Dedifferentiated amniotic fluid mesenchymal stem cell (primary cell): Measurements from ENCODE around the gene ZNF593OS.

Experiments used
- DNase-seq: peaks from one replicate; pipeline ENCODE4 v3.0.0-alpha.2; 2016; ENCODE audit errors: extremely low spot score

ZNF593OS gene

GRCh38 chr1:26184086-26184485 lies 12.5 kb upstream of the ZNF593OS start:
- no peak for DNase-seq

- no peak for DNase-seq
These were observed 10.7 kb upstream of the ZNF593OS start for GRCh38 chr1:26182383-26182696.

- DNase-seq: no peak
These were observed 10.2 kb upstream of the ZNF593OS start for GRCh38 chr1:26181586-26182382.

GRCh38 chr1:26180010-26180506 lies 8.4 kb upstream of the ZNF593OS start:
- no peak for DNase-seq

GRCh38 chr1:26177182-26177684 lies 5.6 kb upstream of the ZNF593OS start, which contains the start of gene CNKSR1:
CNKSR1 (plus strand) TSS chr1:26177491; CDS start chr1:26177548, 57 bp downstream.
- DNase-seq: no peak

GRCh38 chr1:26175346-26175745 lies 3.7 kb upstream of the ZNF593OS start:
- no peak for DNase-seq

GRCh38 chr1:26170472-26170821 lies 1.2 kb downstream of the ZNF593OS start:
- no peak for DNase-seq

- peak; percentile 86 for DNase-seq
These were observed 1.8 kb downstream of the ZNF593OS start, which contains the start of gene ZNF593 for GRCh38 chr1:26169669-26170471. ZNF593 (plus strand) TSS chr1:26169908; CDS start chr1:26169984, 76 bp downstream.

- DNase-seq: no peak
These were observed 2.5 kb downstream of the ZNF593OS start for GRCh38 chr1:26169198-26169554.

GRCh38 chr1:26168410-26169197 lies 3.0 kb downstream of the ZNF593OS start, which contains the start of gene C1orf232:
C1orf232 (minus strand) TSS chr1:26168963; CDS start chr1:26168499, 464 bp downstream.
- DNase-seq: no peak

GRCh38 chr1:26166719-26167281 lies 4.8 kb downstream of the ZNF593OS start:
- DNase-seq: no peak

GRCh38 chr1:26164861-26165842 lies 6.5 kb downstream of the ZNF593OS start:
- no peak for DNase-seq

- no peak for DNase-seq
These were observed 7.4 kb downstream of the ZNF593OS start for GRCh38 chr1:26164036-26164860.

GRCh38 chr1:26163684-26164035 lies 8.0 kb downstream of the ZNF593OS start:
- no peak for DNase-seq

- DNase-seq: no peak
These were observed 9.4 kb downstream of the ZNF593OS start for GRCh38 chr1:26162220-26162709.

GRCh38 chr1:26161415-26162219 lies 10.0 kb downstream of the ZNF593OS start:
- peak; percentile 18 for DNase-seq

GRCh38 chr1:26160527-26161414 lies 10.9 kb downstream of the ZNF593OS start:
- DNase-seq: no peak

- no peak for DNase-seq
These were observed 11.9 kb downstream of the ZNF593OS start for GRCh38 chr1:26159743-26160039.
